ENCODE data around the gene STRA6.
A peak's percentile ranks its signal among the peaks of the same experiment; 100 is the strongest.

Gene STRA6

GRCh38 chr15:74141591-74141990 is 61.0 kb downstream of the STRA6 start:
- no peak for DNase-seq (ENCODE audit: low spot score)
- no peak overlapping the region for H3K23ac ChIP-seq (ENCODE audit: low read depth, low read length, poor library complexity)
- H3K4me3 ChIP-seq (ENCODE audit: low read length in 2 of 2), result no peak overlapping the region
- H3K27ac ChIP-seq (replicated peaks; ENCODE audit: low read length), result no peak overlapping the region
- no peak overlapping the region for H2BK15ac ChIP-seq (ENCODE audit: low read length)
- H3K9ac ChIP-seq (ENCODE audit: low read depth, low read length, poor library complexity), result no peak overlapping the region
- peaks cover 8 to 16% of the 10 kb centered on the region in 2 donors for H3K4me1 ChIP-seq (ENCODE audit: control insufficient read depth in 2 of 2, insufficient read depth in 1 of 2, low read depth in 1 of 2, low read length in 2 of 2)
- no peak overlapping the region for H3K4me2 ChIP-seq (ENCODE audit: insufficient read depth, low read length, poor library complexity, severe bottlenecking)
- no peak overlapping the region for H3K14ac ChIP-seq (ENCODE audit: low read length)
- no peaks in the 10 kb centered on the region for H3K79me1 ChIP-seq (ENCODE audit: low read depth, low read length)
- no CpG with 5 or more reads among the region's 1 CpG for WGBS, 2 donors (ENCODE audit: extremely low coverage in 2 of 2, insufficient read length in 2 of 2, insufficient replicate concordance in 1 of 2)
- H3K18ac ChIP-seq (ENCODE audit: low read length), result no peak overlapping the region
- H2BK120ac ChIP-seq (ENCODE audit: low read depth, low read length), result no peak overlapping the region
- no peak overlapping the region for H4K8ac ChIP-seq (ENCODE audit: low read depth, low read length)
- no peak overlapping the region for H2BK5ac ChIP-seq (ENCODE audit: low read length)
- H3K36me3 ChIP-seq (replicated peaks in 1 of 2; ENCODE audit: control insufficient read depth in 2 of 2, insufficient read depth in 2 of 2, low read length in 2 of 2), result no peaks in the 10 kb centered on the region
- H3K27me3 ChIP-seq (ENCODE audit: control insufficient read depth in 3 of 3, insufficient read depth in 3 of 3, low read depth in 1 of 3, low read length in 3 of 3), result peaks cover 0 to 11% (median 4%) of the 10 kb centered on the region in 3 experiments
- no peak overlapping the region for H4K91ac ChIP-seq (ENCODE audit: low read depth, low read length, poor library complexity)
- no peak overlapping the region for H3K4ac ChIP-seq (ENCODE audit: low read length)
- H2AK5ac ChIP-seq (ENCODE audit: low read depth, low read length), result no peak overlapping the region
- no peak overlapping the region for H2BK12ac ChIP-seq (ENCODE audit: low read length)
- H2AFZ ChIP-seq (ENCODE audit: low read length), result no peak overlapping the region
- peaks cover 0 to 1% of the 10 kb centered on the region in 2 donors for H3K9me3 ChIP-seq (replicated peaks in 1 of 2; ENCODE audit: control insufficient read depth in 2 of 2, insufficient read depth in 1 of 2, low read depth in 1 of 2, low read length in 2 of 2)

- H3K14ac ChIP-seq (ENCODE audit: low read length), result no peak overlapping the region
- no peak overlapping the region for H2AFZ ChIP-seq (ENCODE audit: low read length)
- H3K36me3 ChIP-seq (replicated peaks in 1 of 2; ENCODE audit: control insufficient read depth in 2 of 2, insufficient read depth in 2 of 2, low read length in 2 of 2), result no peaks in the 10 kb centered on the region
- no peak overlapping the region for H2BK15ac ChIP-seq (ENCODE audit: low read length)
- peaks cover 10 to 31% (median 19%) of the 10 kb centered on the region in 3 experiments for H3K27me3 ChIP-seq (ENCODE audit: control insufficient read depth in 3 of 3, insufficient read depth in 3 of 3, low read depth in 1 of 3, low read length in 3 of 3)
- H3K23ac ChIP-seq (ENCODE audit: low read depth, low read length, poor library complexity), result no peak overlapping the region
- H3K27ac ChIP-seq (replicated peaks; ENCODE audit: low read length), result no peak overlapping the region
- no peak overlapping the region for H3K4me3 ChIP-seq (ENCODE audit: low read length in 2 of 2)
- H4K8ac ChIP-seq (ENCODE audit: low read depth, low read length), result no peak overlapping the region
- no peak overlapping the region for H4K91ac ChIP-seq (ENCODE audit: low read depth, low read length, poor library complexity)
- no peak overlapping the region for H3K4ac ChIP-seq (ENCODE audit: low read length)
- DNase-seq (ENCODE audit: low spot score), result no peak
- H3K9me3 ChIP-seq (replicated peaks in 1 of 2; ENCODE audit: control insufficient read depth in 2 of 2, insufficient read depth in 1 of 2, low read depth in 1 of 2, low read length in 2 of 2), result peaks cover 3 to 10% of the 10 kb centered on the region in 2 donors
- H3K9ac ChIP-seq (ENCODE audit: low read depth, low read length, poor library complexity), result no peak overlapping the region
- WGBS, 2 donors (ENCODE audit: extremely low coverage in 2 of 2, insufficient read length in 2 of 2, insufficient replicate concordance in 1 of 2), result no CpG with 5 or more reads among the region's 4 CpGs
- H3K79me1 ChIP-seq (ENCODE audit: low read depth, low read length), result peaks cover 2% of the 10 kb centered on the region
- no peak overlapping the region for H2BK12ac ChIP-seq (ENCODE audit: low read length)
- H2BK120ac ChIP-seq (ENCODE audit: low read depth, low read length), result no peak overlapping the region
- no peak overlapping the region for H2BK5ac ChIP-seq (ENCODE audit: low read length)
- H2AK5ac ChIP-seq (ENCODE audit: low read depth, low read length), result no peak overlapping the region
- peaks cover 20 to 21% of the 10 kb centered on the region in 2 donors for H3K4me1 ChIP-seq (ENCODE audit: control insufficient read depth in 2 of 2, insufficient read depth in 1 of 2, low read depth in 1 of 2, low read length in 2 of 2)
- no peak overlapping the region for H3K4me2 ChIP-seq (ENCODE audit: insufficient read depth, low read length, poor library complexity, severe bottlenecking)
- H3K18ac ChIP-seq (ENCODE audit: low read length), result no peak overlapping the region
Measured at GRCh38 chr15:74138642-74139041, 63.9 kb downstream of the STRA6 start.

- Histone ChIP-seq H3K27me3 (ENCODE audit: control insufficient read depth in 3 of 3, insufficient read depth in 3 of 3, low read depth in 1 of 3, low read length in 3 of 3) (peaks cover 21 to 43% (median 30%) of the 10 kb centered on the region in 3 experiments), H3K23ac (ENCODE audit: low read depth, low read length, poor library complexity) (no peak overlapping the region), H2BK5ac (ENCODE audit: low read length) (no peak overlapping the region), H3K4me1 (ENCODE audit: control insufficient read depth in 2 of 2, insufficient read depth in 1 of 2, low read depth in 1 of 2, low read length in 2 of 2) (peaks cover 20 to 27% of the 10 kb centered on the region in 2 donors), H3K9ac (ENCODE audit: low read depth, low read length, poor library complexity) (no peak overlapping the region), H3K4me2 (ENCODE audit: insufficient read depth, low read length, poor library complexity, severe bottlenecking) (no peak overlapping the region), H2AK5ac (ENCODE audit: low read depth, low read length) (no peak overlapping the region), H2BK12ac (ENCODE audit: low read length) (no peak overlapping the region), H2BK15ac (ENCODE audit: low read length) (no peak overlapping the region), H3K14ac (ENCODE audit: low read length) (no peak overlapping the region), H4K91ac (ENCODE audit: low read depth, low read length, poor library complexity) (no peak overlapping the region), H3K4ac (ENCODE audit: low read length) (no peak overlapping the region), H3K18ac (ENCODE audit: low read length) (no peak overlapping the region), H3K27ac (replicated peaks; ENCODE audit: low read length) (no peak overlapping the region), H2AFZ (ENCODE audit: low read length) (no peak overlapping the region), H2BK120ac (ENCODE audit: low read depth, low read length) (no peak overlapping the region), H4K8ac (ENCODE audit: low read depth, low read length) (no peak overlapping the region), H3K9me3 (replicated peaks in 1 of 2; ENCODE audit: control insufficient read depth in 2 of 2, insufficient read depth in 1 of 2, low read depth in 1 of 2, low read length in 2 of 2) (peaks cover 12 to 18% of the 10 kb centered on the region in 2 donors), H3K79me1 (ENCODE audit: low read depth, low read length) (peaks cover 4% of the 10 kb centered on the region), H3K36me3 (replicated peaks in 1 of 2; ENCODE audit: control insufficient read depth in 2 of 2, insufficient read depth in 2 of 2, low read length in 2 of 2) (no peaks in the 10 kb centered on the region), H3K4me3 (ENCODE audit: low read length in 2 of 2) (no peak overlapping the region)
- DNase-seq (ENCODE audit: low spot score), result no peak
- no CpG with 5 or more reads among the region's 2 CpGs for WGBS, 2 donors (ENCODE audit: extremely low coverage in 2 of 2, insufficient read length in 2 of 2, insufficient replicate concordance in 1 of 2)
Measured at GRCh38 chr15:74137537-74137894, 65.1 kb downstream of the STRA6 start.

- no CpG with 5 or more reads among the region's 18 CpGs for WGBS, 2 donors (ENCODE audit: extremely low coverage in 2 of 2, insufficient read length in 2 of 2, insufficient replicate concordance in 1 of 2)
- peaks cover 27 to 48% (median 36%) of the 10 kb centered on the region in 3 experiments for H3K27me3 ChIP-seq (ENCODE audit: control insufficient read depth in 3 of 3, insufficient read depth in 3 of 3, low read depth in 1 of 3, low read length in 3 of 3)
Measured at GRCh38 chr15:74136814-74137536, 65.6 kb downstream of the STRA6 start.

More at GRCh38 chr15:74136814-74137536, 65.6 kb downstream of the STRA6 start:
- H3K36me3 ChIP-seq (replicated peaks in 1 of 2; ENCODE audit: control insufficient read depth in 2 of 2, insufficient read depth in 2 of 2, low read length in 2 of 2), result no peaks in the 10 kb centered on the region
- H4K91ac ChIP-seq (ENCODE audit: low read depth, low read length, poor library complexity), result no peak overlapping the region
- H4K8ac ChIP-seq (ENCODE audit: low read depth, low read length), result no peak overlapping the region
- no peak overlapping the region for H3K27ac ChIP-seq (replicated peaks; ENCODE audit: low read length)
- DNase-seq (ENCODE audit: low spot score), result no peak
- H3K79me1 ChIP-seq (ENCODE audit: low read depth, low read length), result peaks cover 4% of the 10 kb centered on the region
- H2BK5ac ChIP-seq (ENCODE audit: low read length), result peak overlapping the region; percentile 5
- no peak overlapping the region for H3K14ac ChIP-seq (ENCODE audit: low read length)
- H3K4me1 ChIP-seq (ENCODE audit: control insufficient read depth in 2 of 2, insufficient read depth in 1 of 2, low read depth in 1 of 2, low read length in 2 of 2), result peaks cover 20 to 27% of the 10 kb centered on the region in 2 donors
- peaks cover 17 to 23% of the 10 kb centered on the region in 2 donors for H3K9me3 ChIP-seq (replicated peaks in 1 of 2; ENCODE audit: control insufficient read depth in 2 of 2, insufficient read depth in 1 of 2, low read depth in 1 of 2, low read length in 2 of 2)
- H3K18ac ChIP-seq (ENCODE audit: low read length), result peak overlapping the region; percentile 3
- peak overlapping the region; percentile 50 for H2AK5ac ChIP-seq (ENCODE audit: low read depth, low read length)
- no peak overlapping the region for H3K4ac ChIP-seq (ENCODE audit: low read length)
- H2BK15ac ChIP-seq (ENCODE audit: low read length), result peak overlapping the region; percentile 12
- H3K23ac ChIP-seq (ENCODE audit: low read depth, low read length, poor library complexity), result no peak overlapping the region
- peak overlapping the region; percentile 83 for H2AFZ ChIP-seq (ENCODE audit: low read length)
- peak overlapping the region; percentile 45 for H3K4me2 ChIP-seq (ENCODE audit: insufficient read depth, low read length, poor library complexity, severe bottlenecking)
- H3K4me3 ChIP-seq (ENCODE audit: low read length in 2 of 2), result peak overlapping the region; percentile 40 to 42
- H2BK12ac ChIP-seq (ENCODE audit: low read length), result no peak overlapping the region
- no peak overlapping the region for H3K9ac ChIP-seq (ENCODE audit: low read depth, low read length, poor library complexity)
- H2BK120ac ChIP-seq (ENCODE audit: low read depth, low read length), result peak overlapping the region; percentile 16

Data from neuronal stem cell (in vitro differentiated cells).